ENCODE results near the gene NKX6-2.
"Not testable (repeated sequence)": the region's sequence is repeated elsewhere in the genome, so short reads cannot be mapped to it uniquely, and the experiment has no call there.

Gene NKX6-2

DNA sequence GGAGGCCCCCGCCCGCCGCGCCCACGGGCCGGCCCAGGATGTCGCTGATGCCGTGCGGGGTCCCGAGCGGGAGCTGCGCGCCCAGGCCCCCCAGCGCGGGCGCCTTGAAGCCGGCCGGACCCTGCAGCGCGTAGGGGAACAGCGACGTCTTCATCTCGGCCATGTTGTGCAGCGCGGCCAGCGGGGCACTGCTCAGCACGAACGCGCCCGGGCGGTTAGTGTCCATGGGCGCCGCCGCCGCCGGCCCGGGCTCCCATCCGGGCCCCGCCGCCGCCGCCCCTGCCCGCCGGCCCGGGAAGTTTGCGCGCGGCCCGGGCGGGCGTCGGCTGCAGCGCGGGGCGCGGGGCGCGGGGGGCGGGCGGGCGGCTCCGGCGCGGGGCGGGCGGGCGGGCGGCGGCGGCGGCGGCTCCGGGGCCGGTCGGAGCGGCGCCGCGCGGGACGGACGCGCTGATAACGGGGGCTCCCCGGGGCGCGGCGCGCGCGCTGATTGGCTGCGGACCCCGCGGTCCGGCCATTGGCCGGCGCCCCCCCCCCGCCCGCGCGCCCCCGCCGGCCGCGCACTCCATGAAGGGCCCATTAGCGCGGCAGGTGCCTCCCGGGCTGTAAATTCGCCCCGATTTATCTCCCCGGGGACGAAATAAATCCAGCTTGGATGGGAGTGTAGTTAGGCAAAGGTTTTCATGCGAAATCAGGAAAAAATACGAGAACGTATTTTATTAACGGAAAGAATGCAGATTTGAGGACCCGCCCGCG lies at the start of gene NKX6-2:
Gene NKX6-2, minus strand, starts transcription at position 425 of the 753 bp plus-strand sequence. Its CDS starts 199 bp downstream, at position 226.
- DNase-seq: no peak

DNA sequence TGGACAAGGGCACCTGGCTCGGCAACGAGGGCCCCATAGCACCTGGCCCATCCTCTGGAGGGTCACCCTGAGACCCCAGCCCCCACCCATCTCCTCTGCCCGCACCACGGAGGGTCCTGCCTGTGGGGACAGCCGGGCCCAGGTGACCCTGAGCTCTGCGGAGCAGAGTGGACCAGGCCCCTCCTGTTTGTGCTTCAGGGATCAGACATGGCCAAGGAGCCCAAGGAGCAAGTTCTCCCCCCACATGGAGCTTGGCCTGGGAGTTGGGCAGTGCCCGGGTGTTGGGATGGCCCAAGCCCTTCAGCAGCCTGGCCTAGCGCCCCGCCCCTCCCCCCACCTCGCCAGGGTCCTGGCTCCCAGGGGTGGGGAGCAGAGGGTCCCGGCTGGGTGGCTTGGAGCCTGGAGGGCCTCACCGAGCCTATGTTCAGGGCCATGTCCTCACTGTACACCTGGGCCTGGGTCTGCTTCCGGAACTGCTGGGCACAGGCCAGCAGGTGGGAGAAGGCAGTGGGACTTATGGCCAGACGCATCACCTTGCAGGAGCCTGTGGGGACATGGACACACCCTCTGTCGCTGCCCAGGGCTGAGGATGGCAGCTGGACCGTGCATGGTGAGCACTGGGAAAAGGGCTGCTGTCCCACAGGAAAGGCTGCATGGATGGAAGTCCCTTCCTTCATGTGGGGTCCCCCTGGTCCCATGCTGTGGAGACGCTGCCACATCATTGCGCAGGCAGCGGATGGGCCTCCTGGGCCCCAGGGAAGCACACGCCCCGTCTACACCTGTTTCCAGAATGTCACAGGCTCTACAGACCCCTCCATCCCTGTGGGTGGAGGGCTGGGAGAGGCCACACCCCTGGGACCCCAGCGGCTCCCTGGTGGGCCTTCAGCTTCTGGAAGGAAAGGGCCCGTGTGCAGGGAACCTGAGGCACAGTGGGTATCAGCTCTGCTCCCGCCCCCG lies 49.2 kb upstream of the NKX6-2 start:
- DNase-seq: no peak

DNA sequence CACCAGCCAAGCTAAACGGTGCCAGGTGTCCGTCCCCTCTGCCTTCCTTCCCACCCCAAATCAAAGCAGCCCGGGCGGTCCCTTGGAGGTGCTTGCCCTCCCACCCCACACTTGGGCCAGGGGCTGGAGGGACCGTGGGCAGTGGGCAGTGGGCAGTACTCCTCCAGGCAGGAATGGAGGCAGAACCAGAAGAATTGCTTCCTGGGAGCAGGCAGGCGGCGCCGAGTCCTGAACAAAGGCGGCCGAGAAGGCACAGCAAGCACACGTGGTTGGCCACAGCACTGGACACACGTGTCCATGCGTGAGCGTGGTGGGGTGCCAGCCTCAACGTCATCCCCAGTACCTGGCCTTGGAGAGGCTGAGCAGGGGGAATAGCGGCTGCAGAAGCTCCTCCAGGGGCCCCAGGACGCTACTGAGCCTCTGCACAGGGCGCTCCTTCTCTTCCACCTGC lies 48.4 kb upstream of the NKX6-2 start:
- DNase-seq: no peak

DNA sequence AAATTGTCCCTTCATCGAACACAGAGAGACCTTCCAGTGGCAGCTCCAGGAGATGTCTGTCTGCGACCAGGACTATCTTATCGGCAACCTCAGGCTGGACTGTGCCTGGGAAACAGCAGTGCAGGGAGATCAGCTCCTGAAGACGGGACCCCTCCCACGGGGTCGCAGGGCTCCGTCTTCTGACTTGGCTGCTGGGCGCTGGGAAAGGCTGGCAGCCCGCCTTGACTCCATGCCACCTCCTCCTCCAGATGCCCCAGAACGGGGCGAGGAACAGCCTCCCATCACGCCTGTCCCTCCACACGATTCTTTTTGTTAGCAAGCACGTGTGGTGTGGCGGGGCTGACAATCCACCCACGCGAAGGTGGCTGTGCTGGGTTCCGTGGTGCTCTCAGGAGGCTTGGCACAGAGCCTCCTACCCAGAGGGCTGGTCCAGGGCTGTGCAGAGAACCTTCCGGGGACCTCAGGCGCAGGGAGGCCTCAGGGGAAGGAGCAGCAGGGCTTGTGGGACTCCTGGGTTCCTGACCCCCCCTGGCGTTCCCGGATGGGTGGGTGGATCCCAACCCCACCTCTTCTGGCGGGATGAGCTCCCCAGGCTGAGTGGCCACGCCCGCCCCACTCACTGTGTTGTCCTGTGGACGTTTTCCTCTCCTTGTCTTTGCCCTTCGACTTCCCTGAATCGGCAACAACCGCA lies 47.6 kb upstream of the NKX6-2 start:
- no peak for DNase-seq

DNA sequence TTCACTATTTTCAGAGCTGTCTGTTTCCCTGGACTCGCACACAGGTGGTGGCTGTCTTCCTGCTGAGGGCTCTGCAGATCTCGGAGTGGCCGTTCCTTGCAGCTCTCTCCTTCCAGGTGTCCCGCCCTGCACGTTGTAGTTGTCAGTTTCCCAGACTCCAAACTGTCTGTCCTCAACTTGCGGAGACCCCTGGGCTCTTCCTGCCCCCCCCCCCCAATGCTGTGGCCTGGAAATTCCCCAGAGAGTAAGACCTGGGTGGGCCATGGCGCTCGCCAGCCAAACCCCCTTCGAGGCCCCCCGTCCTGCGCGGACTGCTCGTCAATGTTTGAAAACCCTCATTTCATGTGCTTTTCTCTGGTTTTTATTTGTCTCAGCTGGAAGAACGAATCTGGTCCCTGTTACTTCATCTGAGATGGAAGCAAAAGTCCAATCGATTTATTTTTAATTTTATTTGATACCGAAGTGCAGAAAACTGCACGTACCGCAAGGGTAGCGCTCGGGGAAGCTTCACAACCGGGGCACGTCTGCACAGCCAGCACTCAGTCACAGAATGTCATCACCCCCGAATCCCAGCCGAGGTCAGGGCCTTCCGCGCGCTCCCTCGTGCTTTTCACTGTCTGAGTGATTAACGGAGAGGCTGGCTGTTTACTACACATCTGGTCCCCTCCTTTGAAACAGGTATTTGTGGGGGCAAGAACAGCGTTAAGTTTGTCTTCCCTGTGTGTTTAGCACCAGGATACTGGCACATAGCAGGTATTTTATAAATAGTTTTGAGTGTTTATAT lies 46.4 kb upstream of the NKX6-2 start:
- DNase-seq: no peak

DNA sequence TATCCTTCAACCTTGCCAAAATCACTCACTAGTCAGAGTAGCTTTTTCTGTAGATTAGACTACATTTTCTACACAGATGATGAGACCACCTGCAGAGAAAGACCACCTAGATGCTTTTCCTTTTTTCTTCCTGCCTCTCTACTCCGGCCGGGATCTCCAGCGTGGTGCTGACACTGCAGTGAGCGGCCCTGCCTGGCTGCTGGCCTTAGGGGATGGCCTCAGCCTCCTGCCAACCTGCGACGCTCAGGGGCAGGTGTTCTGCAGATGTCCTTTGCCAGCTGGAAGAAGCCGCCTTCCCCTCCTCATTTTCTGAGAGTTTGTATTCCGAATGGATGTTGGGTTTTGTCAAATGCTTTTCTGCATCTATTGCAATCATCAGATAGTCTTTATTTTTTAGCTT lies 43.5 kb upstream of the NKX6-2 start:
- DNase-seq: no peak

DNA sequence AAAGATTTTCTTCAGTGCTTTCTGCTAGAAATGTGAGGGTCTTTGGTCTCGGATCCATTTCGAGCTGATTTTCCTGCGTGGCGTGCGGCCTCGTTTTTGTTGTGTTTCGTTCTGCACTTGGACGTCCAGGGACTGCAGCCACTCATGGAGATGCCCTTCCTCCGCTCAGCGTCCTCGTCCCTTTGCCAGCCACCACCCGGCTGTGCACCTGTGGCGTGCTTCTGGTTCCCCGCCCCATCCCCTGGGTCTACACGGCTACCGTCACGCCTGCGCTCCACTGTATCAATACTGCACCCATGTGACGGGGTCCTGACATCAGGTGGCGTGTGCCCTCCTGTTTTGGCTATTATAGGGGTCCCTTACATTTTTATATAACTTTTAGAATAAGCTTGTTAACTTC lies 42.7 kb upstream of the NKX6-2 start:
- no peak for DNase-seq

DNA sequence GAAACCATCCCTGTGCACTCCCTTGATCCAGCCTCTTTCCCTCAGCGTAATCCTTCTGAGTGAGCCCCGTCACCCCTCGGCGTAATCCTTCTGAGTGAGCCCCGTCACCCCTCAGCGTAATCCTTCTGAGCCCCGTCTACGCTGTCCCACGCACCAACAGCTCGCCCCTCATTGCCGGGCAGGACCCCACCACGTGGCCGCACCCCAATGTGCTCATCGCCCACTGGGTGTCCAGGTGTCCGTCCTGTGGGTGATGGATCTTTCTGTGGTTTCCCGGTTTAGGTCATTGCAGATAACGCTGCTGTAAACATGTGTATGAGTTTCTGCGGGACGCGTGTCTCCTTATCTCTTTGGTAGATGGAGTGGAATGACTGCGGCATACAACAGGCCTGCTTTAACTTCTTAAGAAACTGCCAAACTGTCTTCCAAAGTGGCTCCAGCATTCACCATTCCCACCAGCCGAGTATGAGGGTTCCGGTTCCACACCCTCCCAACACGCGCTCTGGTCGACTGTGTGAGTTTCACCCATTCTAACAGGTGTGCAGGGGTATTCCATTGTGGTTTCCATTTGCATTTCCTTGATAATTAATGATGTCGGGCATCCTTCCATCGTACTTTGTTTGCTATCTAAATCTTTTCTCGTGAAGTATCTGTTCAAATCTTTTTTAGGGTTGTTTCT lies 42.1 kb upstream of the NKX6-2 start:
- DNase-seq: no peak

DNA sequence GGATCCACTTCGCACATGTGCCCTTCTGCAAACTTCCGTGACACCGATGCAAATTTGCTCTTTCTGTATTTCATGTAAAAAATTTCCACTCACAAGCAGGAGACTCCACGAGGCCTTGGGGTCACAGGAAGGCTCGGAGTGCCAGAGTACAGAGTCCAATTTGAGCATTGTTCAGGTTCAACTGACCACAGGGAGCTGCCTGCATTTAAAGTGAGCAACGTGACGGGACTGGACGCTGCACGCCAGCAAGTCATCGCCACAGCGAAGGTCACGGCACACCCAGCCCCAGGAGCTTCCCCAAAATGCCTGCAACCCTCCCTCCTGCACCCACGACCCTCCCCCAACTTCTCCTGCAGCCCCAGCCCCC lies 41.5 kb upstream of the NKX6-2 start:
- no peak for DNase-seq

DNA sequence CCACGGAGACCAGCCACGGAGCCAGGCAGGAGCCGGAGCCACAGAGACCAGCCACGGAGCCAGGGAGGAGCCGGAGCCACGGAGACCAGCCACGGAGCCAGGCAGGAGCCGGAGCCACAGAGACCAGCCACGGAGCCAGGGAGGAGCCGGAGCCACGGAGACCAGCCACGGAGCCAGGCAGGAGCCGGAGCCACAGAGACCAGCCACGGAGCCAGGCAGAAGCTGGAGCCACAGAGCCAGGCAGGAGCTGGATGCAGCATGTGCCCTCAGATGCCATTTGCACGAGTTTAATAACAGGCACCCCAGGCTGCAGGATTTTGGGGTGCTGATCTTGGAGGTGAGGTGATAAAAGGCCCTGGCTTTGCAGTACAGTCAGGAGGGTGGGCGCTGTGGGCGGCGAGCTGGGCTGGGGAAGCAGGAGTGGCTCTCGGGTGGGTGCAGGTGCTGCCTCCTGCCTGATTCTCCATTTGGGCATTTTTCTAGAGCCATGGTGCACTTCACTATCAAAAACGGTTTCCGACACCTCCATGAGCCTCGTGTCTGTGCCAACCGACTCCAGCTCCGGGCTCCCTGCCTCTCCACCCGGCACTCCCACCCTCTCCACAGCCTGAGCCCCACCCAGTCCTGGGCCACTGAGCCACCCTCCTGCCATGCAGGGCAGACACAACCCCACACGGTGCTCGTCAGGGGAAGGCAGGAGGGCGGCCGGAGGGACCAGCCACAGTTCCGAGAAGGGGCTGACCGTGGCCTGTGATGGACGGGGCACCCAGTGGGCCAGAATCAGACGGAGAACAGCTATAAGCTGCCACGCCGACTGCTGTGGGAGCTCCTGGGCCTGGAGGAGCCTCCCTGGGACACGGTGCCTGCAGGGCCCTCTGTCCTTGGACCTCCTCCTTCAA lies 40.8 kb upstream of the NKX6-2 start:
- no peak for DNase-seq

DNA sequence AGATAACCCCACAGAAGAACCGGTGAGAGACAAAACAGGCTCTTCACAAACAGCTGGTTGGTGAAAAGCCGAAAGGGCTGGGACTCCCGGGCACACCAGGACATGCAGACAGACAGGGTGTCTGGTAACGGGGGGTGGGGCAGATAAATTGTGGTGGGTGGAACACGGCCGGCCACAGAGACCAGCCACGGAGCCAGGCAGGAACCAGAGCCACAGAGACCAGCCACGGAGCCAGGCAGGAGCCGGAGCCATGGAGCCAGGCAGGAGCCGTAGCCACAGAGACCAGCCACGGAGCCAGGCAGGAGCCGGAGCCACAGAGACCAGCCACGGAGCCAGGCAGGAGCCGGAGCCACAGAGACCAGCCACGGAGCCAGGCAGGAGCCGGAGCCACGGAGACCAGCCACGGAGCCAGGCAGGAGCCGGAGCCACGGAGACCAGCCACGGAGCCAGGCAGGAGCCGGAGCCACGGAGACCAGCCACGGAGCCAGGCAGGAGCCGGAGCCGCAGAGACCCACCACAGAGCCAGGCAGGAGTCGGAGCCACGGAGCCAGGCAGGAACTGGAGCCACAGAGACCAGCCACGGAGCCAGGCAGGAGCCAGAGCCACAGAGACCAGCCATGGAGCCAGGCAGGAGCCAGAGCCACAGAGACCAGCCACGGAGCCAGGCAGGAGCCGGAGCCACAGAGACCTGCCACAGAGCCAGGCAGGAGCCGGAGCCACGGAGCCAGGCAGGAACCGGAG lies 40.0 kb upstream of the NKX6-2 start:
- DNase-seq: not testable (repeated sequence)

DNA sequence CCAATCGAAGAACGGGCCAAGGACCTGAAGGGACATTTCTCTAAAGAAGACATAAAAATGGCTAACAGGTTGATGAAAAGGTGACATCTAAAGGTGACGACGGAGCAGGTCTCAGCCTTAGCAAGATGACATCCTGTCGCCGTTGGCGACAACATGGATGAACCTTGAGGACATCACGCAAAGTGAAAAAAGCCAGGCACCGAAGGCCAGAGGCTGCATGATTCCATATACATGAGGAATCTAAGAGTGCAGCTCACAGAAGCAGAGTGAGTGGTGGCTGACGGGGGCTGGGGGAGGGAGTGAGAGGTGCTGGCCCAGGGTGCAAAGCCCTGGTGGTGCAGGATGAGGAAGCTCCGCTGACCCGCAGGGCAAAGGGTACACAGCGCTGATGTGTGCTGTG lies 34.1 kb upstream of the NKX6-2 start:
- DNase-seq: no peak

DNA sequence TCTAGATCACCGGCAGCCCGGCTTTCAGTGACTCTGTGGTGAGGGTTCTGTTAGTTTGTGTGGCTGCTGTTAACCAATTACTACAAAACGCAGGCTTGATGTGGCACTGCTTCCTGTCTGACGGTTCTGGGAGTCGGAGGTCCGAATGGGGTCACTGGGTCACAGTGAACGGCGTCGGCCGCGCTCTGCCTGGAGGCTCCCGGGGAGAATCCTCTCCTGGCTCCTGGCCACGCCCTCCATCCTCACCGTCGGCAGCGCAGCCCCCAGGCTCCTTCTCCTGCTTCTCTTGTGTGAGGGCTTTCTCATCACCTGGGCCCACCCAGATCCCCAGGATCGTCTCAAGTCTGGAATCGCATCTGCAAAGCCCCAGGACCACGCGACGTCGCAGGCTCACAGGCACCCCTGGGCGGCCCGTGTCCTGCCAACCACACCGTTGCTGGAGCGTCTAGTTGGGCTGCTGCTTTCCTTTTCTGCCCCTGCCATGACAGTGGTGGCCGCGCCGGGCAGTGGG lies 31.8 kb upstream of the NKX6-2 start:
- DNase-seq: no peak

DNA sequence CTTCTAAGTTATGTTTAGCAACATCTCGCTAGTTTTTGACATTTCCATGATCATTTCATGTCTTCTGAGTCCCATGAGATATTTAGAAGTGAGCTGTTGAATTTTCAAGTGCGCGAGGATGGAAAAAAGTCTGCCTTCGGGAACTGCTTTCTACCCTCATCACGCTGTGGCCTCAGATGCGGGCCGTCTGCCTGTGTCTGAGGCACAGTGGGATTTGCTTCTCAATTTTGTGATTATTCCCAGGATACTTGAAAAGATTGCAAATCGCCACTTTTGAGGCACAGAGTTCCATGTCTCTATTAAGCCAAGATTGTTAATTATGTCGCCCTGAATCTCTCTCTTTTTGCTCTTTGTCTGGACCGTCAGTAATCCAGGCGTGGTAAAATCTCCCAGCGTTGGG lies 30.8 kb upstream of the NKX6-2 start:
- no peak for DNase-seq

DNA sequence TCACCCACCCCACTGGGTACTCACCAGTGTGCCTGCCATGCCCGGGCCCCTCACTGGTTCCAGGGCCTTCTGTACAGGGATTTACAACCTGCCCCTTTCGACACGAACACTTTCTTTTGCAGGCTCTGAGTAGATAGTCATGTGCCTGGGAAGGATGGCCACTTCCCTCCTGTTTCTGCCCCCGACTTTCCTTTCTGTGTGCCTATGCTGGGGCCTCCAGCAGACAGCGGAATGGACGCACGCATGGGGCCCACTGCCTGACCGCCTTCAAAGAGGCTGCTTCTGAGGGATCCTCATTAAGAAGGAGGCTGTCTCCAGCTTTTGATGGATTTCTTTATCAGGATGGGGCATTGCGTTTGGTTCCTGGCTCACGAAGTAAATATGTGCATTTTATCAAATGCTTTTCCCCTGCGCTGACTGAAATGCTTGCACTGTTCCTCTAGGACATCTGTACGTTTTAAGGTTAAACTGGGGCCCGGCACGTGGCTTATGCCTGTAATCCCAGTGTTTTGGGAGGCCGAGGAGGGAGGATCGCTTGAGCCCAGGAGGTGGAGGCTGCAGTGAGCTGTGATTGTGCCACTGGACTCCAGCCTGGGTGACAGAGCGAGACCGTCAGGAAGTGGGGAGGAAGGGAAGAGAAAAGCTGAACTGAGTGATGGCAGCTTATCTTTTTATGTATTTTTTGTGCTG lies 29.4 kb upstream of the NKX6-2 start:
- no peak for DNase-seq

DNA sequence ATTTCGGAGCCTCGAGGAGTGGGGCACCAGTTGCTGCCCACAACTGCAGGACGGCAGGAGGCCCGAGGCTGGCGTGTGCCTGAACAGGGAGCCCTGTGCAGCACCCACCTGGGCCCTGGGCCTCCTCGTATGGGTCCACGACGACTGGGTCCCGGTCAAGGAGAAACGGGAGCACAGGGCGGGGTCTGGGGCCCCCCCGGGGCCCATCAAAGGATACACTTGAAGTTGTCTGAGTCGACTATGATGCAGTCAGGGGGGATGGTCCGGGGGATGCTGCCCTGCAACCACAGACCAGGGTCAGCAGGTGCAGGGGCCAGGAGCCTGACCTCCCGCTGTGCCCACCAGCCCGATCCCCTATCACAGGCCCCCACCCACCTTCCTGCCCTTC lies 28.5 kb upstream of the NKX6-2 start:
- no peak for DNase-seq

DNA sequence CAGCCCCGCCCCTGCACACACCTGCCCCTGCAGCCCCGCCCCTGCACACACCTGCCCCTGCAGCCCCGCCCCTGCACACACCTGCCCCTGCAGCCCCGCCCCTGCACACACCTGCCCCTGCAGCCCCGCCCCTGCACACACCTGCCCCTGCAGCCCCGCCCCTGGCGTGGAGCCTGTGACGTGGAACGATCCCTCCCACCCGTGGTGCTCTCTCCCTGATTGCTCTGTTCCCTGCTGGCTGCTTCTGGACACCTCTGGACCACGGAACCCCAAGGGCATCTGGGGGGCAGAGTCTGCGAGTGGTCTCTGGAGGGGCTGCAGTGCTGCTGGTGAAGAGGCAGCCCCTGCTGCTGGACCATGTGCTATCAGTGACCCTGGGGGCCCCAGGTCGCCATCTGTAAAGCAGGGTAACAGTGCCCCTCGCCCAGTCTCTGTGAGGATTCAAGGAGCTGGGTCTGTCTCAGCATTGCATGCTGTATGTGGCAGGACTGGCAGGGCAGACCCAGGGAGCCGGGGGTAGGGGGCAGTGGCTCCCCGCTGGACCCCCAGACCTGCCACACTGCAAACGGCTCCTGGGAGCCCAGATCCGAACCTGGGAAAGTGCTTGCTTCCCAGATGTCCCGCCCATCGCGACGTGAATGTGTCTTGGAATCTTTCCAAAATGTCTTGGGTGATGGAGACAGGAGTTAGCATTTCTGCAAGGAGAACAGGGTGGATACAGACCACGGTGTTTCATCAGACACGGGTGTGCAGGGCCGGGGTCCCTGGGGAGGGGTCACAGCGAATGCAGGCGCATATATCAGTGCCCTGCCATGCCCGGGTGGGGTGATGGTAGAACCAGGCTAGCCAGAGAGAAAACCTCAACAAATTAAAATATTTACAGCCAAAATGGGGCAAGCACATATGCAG lies 27.9 kb upstream of the NKX6-2 start:
- no peak for DNase-seq

DNA sequence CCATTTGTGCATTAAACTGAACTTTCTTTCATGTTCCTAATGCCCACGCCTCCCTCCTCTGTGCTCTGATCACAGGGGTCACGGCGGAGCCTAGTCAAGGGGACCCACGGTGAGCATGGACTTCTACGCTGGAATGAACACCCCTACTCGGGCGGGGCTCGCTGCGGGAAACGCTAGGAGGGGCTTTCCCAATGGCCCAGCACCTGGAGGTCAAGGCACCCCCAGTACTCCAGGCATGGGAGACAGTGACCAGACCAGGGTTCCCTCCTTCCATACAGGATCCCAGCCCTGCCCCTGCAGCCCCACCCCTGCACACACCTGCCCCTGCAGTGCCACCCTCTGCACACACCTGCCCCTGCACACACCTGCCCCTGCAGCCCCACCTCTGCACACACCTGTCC lies 27.1 kb upstream of the NKX6-2 start:
- DNase-seq: no peak

All from fibroblast of skin of right biceps (primary cell).